ENCODE results near the gene LRP8. TPM values are rescaled to one million over a fixed set of nuclear protein-coding genes. Genes with fewer than 3 reads are reported as not detected.

LRP8 gene
- total and polyA plus RNA-seq, 2 experiments from 2014 or later, result 27.8 to 71.1 TPM

DNA sequence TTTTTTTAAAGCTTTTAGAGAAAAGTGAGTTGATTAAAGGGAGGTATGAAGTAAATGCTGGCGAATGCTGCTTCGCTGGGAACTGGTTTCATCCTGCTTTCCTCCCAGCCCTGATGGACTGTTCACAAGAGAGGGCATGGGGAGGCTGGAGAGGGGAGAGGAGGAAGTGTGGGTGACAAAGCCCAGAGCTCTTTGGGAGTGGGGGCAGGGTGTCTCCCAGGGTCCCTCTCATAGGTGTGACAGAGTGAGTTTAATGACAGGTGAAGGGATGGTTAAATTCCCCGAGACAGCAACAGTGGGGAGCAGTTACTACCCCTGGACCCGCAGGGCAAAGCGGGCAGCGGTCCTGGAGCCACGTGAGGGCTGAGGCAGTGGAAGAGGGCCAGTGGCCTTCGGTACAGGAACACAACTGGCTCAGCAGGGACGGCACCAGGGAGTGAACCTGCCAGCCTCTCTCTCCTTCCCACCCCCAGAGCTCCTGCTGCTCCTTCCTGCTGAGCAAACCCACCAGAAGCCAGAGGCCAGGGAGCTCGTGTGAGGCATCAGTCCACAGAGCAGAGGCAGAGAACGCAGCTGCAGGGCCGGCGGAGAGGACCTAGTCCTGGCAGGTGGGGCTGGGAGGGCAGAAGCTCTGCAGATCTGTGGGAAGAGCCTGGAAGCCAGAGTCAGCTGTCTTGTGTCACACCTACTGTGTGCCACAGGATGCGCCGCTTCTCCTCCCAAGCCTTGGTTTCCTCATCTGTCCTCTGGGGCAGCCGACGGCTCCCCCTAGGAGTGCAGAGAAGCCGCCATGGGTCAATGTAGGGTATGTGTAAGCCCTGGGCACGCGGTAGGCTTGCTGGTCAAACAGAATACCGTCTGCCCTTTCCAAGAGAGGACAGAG lies 20.9 kb upstream of the LRP8 start (continued):
- TF ChIP-seq, protein P1, sequence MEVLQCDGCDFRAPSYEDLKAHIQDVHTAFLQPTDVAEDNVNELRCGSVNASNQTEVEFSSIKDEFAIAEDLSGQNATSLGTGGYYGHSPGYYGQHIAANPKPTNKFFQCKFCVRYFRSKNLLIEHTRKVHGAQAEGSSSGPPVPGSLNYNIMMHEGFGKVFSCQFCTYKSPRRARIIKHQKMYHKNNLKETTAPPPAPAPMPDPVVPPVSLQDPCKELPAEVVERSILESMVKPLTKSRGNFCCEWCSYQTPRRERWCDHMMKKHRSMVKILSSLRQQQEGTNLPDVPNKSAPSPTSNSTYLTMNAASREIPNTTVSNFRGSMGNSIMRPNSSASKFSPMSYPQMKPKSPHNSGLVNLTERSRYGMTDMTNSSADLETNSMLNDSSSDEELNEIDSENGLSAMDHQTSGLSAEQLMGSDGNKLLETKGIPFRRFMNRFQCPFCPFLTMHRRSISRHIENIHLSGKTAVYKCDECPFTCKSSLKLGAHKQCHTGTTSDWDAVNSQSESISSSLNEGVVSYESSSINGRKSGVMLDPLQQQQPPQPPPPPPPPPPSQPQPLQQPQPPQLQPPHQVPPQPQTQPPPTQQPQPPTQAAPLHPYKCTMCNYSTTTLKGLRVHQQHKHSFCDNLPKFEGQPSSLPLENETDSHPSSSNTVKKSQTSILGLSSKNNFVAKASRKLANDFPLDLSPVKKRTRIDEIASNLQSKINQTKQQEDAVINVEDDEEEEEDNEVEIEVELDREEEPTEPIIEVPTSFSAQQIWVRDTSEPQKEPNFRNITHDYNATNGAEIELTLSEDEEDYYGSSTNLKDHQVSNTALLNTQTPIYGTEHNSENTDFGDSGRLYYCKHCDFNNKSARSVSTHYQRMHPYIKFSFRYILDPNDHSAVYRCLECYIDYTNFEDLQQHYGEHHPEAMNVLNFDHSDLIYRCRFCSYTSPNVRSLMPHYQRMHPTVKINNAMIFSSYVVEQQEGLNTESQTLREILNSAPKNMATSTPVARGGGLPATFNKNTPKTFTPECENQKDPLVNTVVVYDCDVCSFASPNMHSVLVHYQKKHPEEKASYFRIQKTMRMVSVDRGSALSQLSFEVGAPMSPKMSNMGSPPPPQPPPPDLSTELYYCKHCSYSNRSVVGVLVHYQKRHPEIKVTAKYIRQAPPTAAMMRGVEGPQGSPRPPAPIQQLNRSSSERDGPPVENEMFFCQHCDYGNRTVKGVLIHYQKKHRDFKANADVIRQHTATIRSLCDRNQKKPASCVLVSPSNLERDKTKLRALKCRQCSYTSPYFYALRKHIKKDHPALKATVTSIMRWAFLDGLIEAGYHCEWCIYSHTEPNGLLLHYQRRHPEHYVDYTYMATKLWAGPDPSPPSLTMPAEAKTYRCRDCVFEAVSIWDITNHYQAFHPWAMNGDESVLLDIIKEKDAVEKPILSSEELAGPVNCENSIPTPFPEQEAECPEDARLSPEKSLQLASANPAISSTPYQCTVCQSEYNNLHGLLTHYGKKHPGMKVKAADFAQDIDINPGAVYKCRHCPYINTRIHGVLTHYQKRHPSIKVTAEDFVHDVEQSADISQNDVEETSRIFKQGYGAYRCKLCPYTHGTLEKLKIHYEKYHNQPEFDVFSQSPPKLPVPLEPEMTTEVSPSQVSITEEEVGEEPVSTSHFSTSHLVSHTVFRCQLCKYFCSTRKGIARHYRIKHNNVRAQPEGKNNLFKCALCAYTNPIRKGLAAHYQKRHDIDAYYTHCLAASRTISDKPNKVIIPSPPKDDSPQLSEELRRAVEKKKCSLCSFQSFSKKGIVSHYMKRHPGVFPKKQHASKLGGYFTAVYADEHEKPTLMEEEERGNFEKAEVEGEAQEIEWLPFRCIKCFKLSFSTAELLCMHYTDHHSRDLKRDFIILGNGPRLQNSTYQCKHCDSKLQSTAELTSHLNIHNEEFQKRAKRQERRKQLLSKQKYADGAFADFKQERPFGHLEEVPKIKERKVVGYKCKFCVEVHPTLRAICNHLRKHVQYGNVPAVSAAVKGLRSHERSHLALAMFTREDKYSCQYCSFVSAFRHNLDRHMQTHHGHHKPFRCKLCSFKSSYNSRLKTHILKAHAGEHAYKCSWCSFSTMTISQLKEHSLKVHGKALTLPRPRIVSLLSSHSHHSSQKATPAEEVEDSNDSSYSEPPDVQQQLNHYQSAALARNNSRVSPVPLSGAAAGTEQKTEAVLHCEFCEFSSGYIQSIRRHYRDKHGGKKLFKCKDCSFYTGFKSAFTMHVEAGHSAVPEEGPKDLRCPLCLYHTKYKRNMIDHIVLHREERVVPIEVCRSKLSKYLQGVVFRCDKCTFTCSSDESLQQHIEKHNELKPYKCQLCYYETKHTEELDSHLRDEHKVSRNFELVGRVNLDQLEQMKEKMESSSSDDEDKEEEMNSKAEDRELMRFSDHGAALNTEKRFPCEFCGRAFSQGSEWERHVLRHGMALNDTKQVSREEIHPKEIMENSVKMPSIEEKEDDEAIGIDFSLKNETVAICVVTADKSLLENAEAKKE (CRISPR knock-in tag; IDR thresholded peaks at IDR 0.05), result no peak
- TF ChIP-seq NANOG (IDR thresholded peaks at IDR 0.05; ENCODE audit: borderline replicate concordance) (no peak), ZNF331 (CRISPR knock-in tag; IDR thresholded peaks at IDR 0.05; ENCODE audit: low read depth) (no peak), POLR2AphosphoS5 (IDR thresholded peaks at IDR 0.05; ENCODE audit: low read depth) (no peak)
- TF ChIP-seq, protein P2, sequence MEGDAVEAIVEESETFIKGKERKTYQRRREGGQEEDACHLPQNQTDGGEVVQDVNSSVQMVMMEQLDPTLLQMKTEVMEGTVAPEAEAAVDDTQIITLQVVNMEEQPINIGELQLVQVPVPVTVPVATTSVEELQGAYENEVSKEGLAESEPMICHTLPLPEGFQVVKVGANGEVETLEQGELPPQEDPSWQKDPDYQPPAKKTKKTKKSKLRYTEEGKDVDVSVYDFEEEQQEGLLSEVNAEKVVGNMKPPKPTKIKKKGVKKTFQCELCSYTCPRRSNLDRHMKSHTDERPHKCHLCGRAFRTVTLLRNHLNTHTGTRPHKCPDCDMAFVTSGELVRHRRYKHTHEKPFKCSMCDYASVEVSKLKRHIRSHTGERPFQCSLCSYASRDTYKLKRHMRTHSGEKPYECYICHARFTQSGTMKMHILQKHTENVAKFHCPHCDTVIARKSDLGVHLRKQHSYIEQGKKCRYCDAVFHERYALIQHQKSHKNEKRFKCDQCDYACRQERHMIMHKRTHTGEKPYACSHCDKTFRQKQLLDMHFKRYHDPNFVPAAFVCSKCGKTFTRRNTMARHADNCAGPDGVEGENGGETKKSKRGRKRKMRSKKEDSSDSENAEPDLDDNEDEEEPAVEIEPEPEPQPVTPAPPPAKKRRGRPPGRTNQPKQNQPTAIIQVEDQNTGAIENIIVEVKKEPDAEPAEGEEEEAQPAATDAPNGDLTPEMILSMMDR (conservative IDR thresholded peaks at IDR 0.05; ENCODE audit: low read depth in 2 of 2), result no peak

DNA sequence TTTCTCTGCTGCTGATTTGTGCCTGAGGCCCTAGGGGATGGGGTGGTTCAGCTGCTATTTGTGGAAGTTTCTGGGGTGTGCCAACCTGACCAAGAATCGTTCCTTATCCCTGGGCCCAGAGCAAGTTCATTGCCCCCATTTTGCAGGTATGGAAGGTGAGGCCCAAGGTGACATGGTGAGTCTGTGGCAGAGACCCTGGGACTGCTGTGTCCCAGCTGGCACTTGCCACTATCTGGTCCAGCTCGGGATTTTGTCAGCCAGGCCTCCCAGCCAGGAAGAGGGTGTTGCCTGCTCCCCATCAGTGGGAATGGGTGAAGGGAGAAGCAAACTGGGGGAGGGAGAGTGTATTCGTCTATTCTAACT lies 18.9 kb upstream of the LRP8 start:
- H3K4me3 Mint-ChIP-seq, result no peak overlapping the region
- peaks cover 17% of the 10 kb centered on the region for H3K27me3 Mint-ChIP-seq (ENCODE audit: insufficient read depth, low read depth, poor library complexity)
- Histone ChIP-seq H3K79me2 (replicated peaks; ENCODE audit: insufficient read depth) (no peaks in the 10 kb centered on the region), H3K27me3 (ENCODE audit: insufficient read depth) (no peaks in the 10 kb centered on the region), H2AFZ (no peak overlapping the region), H3F3A (replicated peaks; ENCODE audit: low read depth) (0 out of 2 replicates have a peak, but pooled peaks cover 2% of the 10 kb centered on the region), H3K9me2 (ENCODE audit: insufficient read depth) (no peaks in the 10 kb centered on the region), H4K20me1 (replicated peaks; ENCODE audit: insufficient read depth) (no peaks in the 10 kb centered on the region), H3K4me3 (no peak overlapping the region), H3K4me2 (no peak overlapping the region), H3K27ac (ENCODE audit: low read depth) (no peak overlapping the region), H3K36me3 (ENCODE audit: insufficient read depth) (no peaks in the 10 kb centered on the region), H3K4me1 (ENCODE audit: insufficient read depth) (peaks cover 9% of the 10 kb centered on the region; the same call in 1 of the 2 replicates)
- no peaks in the 10 kb centered on the region for H3K36me3 Mint-ChIP-seq (ENCODE audit: low read depth)
- no peaks in the 10 kb centered on the region for H3K9me3 Mint-ChIP-seq
- ATAC-seq (no peak), DNase-seq (ENCODE audit: low spot score) (no peak)
- H3K4me1 Mint-ChIP-seq, result peaks cover 30% of the 10 kb centered on the region
- no peak overlapping the region for H3K27ac Mint-ChIP-seq
- no peak for TF ChIP-seq NANOG (IDR thresholded peaks at IDR 0.05; ENCODE audit: borderline replicate concordance)
- TF ChIP-seq, protein P2 (conservative IDR thresholded peaks at IDR 0.05; ENCODE audit: low read depth in 2 of 2), result no peak
- no peak for TF ChIP-seq ZNF331 (CRISPR knock-in tag; IDR thresholded peaks at IDR 0.05; ENCODE audit: low read depth)
- TF ChIP-seq EZH2 (IDR thresholded peaks at IDR 0.05; ENCODE audit: low read depth, unreplicated experiment), result no peak
- TF ChIP-seq EZH2phosphoT487 (IDR thresholded peaks at IDR 0.05; ENCODE audit: unreplicated experiment), result no peak
- TF ChIP-seq, protein P3, sequence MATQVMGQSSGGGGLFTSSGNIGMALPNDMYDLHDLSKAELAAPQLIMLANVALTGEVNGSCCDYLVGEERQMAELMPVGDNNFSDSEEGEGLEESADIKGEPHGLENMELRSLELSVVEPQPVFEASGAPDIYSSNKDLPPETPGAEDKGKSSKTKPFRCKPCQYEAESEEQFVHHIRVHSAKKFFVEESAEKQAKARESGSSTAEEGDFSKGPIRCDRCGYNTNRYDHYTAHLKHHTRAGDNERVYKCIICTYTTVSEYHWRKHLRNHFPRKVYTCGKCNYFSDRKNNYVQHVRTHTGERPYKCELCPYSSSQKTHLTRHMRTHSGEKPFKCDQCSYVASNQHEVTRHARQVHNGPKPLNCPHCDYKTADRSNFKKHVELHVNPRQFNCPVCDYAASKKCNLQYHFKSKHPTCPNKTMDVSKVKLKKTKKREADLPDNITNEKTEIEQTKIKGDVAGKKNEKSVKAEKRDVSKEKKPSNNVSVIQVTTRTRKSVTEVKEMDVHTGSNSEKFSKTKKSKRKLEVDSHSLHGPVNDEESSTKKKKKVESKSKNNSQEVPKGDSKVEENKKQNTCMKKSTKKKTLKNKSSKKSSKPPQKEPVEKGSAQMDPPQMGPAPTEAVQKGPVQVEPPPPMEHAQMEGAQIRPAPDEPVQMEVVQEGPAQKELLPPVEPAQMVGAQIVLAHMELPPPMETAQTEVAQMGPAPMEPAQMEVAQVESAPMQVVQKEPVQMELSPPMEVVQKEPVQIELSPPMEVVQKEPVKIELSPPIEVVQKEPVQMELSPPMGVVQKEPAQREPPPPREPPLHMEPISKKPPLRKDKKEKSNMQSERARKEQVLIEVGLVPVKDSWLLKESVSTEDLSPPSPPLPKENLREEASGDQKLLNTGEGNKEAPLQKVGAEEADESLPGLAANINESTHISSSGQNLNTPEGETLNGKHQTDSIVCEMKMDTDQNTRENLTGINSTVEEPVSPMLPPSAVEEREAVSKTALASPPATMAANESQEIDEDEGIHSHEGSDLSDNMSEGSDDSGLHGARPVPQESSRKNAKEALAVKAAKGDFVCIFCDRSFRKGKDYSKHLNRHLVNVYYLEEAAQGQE (IDR thresholded peaks at IDR 0.05; ENCODE audit: unreplicated experiment), result no peak
- no peak for TF ChIP-seq JUNB (IDR thresholded peaks at IDR 0.05; ENCODE audit: unreplicated experiment)
